ENCODE data around the gene TEX54.

The TEX54 gene

DNA sequence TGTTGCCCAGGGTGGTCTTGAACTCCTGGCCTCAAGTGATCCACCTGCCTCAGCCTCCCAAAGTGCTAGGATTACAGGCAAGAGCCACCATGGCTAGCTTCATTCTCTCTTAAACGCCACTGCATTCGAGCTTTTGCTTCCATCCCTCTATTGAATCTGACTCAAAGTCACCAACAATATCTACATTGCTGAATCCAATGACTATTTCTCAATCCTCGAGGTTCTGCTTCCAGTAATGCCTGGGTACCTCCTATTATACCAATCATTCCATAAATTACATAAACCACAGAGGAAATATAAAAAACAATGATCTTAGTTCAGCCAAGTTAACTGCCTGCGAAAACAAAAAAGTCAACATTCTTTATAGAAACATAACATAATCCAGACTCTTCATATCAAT is 15.5 kb downstream of the TEX54 start:
- Histone ChIP-seq H3K9ac (ENCODE audit: low read length) (no peak overlapping the region), H3K9me3 (ENCODE audit: insufficient read depth, low read length) (no peaks in the 10 kb centered on the region), H3K4me3 (ENCODE audit: low read length) (no peak overlapping the region), H4K20me1 (ENCODE audit: insufficient read depth, low read length) (no peaks in the 10 kb centered on the region), H2AFZ (ENCODE audit: low read depth, low read length) (no peak overlapping the region), H3K4me1 (ENCODE audit: low read length) (no peaks in the 10 kb centered on the region), H3K4me2 (ENCODE audit: low read length) (no peak overlapping the region), H3K27me3 (ENCODE audit: low read depth, low read length) (no peaks in the 10 kb centered on the region), H3K27ac (ENCODE audit: low read length) (no peak overlapping the region), H3K36me3 (replicated peaks; ENCODE audit: low read depth, low read length) (peaks cover 15% of the 10 kb centered on the region), H3K79me2 (ENCODE audit: low read length) (no peaks in the 10 kb centered on the region)
- no peak for TF ChIP-seq EZH2phosphoT487 (IDR thresholded peaks at IDR 0.05; ENCODE audit: low read depth)
- TF ChIP-seq, protein P1, sequence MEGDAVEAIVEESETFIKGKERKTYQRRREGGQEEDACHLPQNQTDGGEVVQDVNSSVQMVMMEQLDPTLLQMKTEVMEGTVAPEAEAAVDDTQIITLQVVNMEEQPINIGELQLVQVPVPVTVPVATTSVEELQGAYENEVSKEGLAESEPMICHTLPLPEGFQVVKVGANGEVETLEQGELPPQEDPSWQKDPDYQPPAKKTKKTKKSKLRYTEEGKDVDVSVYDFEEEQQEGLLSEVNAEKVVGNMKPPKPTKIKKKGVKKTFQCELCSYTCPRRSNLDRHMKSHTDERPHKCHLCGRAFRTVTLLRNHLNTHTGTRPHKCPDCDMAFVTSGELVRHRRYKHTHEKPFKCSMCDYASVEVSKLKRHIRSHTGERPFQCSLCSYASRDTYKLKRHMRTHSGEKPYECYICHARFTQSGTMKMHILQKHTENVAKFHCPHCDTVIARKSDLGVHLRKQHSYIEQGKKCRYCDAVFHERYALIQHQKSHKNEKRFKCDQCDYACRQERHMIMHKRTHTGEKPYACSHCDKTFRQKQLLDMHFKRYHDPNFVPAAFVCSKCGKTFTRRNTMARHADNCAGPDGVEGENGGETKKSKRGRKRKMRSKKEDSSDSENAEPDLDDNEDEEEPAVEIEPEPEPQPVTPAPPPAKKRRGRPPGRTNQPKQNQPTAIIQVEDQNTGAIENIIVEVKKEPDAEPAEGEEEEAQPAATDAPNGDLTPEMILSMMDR (IDR thresholded peaks at IDR 0.05; ENCODE audit: low read depth, low read length): no peak

DNA sequence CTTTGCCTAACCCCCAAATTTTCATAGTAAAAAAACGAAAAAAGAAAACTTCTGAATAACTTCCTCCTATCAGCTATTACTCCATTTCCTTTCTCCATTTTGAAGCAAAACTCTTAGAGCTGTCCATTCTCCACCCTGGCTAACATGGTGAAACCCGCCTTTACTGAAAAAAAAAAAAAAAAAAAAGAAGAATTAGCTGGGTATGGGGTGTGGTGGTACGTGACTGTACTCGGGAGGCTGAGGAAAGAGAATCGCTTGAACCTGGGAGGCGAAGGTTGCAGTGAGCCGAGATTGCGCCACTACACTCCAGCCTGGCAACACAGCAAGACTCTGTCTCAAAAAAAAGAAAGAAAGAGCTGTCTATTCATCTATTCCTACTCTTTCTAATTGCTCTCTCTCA is 16.1 kb downstream of the TEX54 start:
- Histone ChIP-seq H3K9me3 (ENCODE audit: insufficient read depth, low read length) (no peaks in the 10 kb centered on the region), H3K4me2 (ENCODE audit: low read length) (no peak overlapping the region)
- TF ChIP-seq, protein P1 (IDR thresholded peaks at IDR 0.05; ENCODE audit: low read depth, low read length): no peak
- no peak for TF ChIP-seq EZH2phosphoT487 (IDR thresholded peaks at IDR 0.05; ENCODE audit: low read depth)

DNA sequence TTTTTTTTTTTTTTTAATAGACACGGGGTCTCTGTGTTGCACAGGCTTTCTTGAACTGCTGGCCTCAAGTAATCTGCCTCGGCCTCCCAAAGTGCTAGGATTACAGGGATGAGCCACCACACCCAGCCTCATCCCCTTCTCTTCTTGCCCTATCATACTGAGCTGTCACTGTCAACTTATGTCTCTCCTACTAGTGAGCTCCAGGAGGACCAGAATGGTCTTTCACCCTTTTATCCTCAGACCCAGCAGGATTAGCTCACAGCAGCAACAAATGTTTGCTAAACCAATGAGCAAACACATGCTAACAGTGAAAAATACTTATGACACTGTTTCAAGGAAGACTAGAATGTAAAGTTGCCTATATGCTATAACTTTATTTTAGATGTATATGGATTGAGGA is 21.0 kb downstream of the TEX54 start:
- H3K4me1 ChIP-seq (ENCODE audit: low read length): peaks cover 8% of the 10 kb centered on the region

More for the DNA sequence above, 16.1 kb downstream of the TEX54 start:
- H3K4me3 ChIP-seq (ENCODE audit: low read length): no peak overlapping the region
- no peak overlapping the region for H3K27ac ChIP-seq (ENCODE audit: low read length)
- H3K4me1 ChIP-seq (ENCODE audit: low read length): no peaks in the 10 kb centered on the region
- no peaks in the 10 kb centered on the region for H4K20me1 ChIP-seq (ENCODE audit: insufficient read depth, low read length)
- no peak overlapping the region for H3K9ac ChIP-seq (ENCODE audit: low read length)
- no peak overlapping the region for H2AFZ ChIP-seq (ENCODE audit: low read depth, low read length)
- no peaks in the 10 kb centered on the region for H3K79me2 ChIP-seq (ENCODE audit: low read length)
- no peaks in the 10 kb centered on the region for H3K27me3 ChIP-seq (ENCODE audit: low read depth, low read length)
- peaks cover 15% of the 10 kb centered on the region for H3K36me3 ChIP-seq (replicated peaks; ENCODE audit: low read depth, low read length)

DNA sequence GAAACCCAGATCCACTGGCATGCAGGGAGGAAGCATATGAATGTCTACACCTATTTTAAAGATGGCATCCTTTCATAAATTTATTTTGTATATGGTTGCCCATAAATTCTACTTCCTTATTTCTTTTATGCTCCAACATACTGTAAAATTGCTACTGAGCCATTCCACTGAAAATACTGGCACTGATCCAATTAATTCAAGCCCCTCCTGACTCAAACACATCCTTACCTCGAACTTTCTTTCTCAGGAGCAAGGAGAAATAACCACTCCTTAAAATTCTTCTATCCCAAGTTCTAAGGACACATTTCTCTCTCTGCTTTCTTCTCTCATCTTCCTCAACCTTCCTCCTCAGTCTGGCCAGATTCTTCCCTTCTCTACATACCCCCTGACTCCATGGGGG is 21.9 kb downstream of the TEX54 start:
- H3K27me3 ChIP-seq (ENCODE audit: low read depth, low read length): no peaks in the 10 kb centered on the region
- H3K36me3 ChIP-seq (replicated peaks; ENCODE audit: low read depth, low read length): peaks cover 9% of the 10 kb centered on the region
- H3K4me1 ChIP-seq (ENCODE audit: low read length): peaks cover 15% of the 10 kb centered on the region
- no peak for TF ChIP-seq EZH2phosphoT487 (IDR thresholded peaks at IDR 0.05; ENCODE audit: low read depth)
- TF ChIP-seq, protein P1 (IDR thresholded peaks at IDR 0.05; ENCODE audit: low read depth, low read length): no peak
- H3K9me3 ChIP-seq (ENCODE audit: insufficient read depth, low read length): no peaks in the 10 kb centered on the region
- H3K27ac ChIP-seq (ENCODE audit: low read length): no peak overlapping the region
- H3K4me3 ChIP-seq (ENCODE audit: low read length): no peak overlapping the region
- no peaks in the 10 kb centered on the region for H4K20me1 ChIP-seq (ENCODE audit: insufficient read depth, low read length)
- H2AFZ ChIP-seq (ENCODE audit: low read depth, low read length): no peak overlapping the region
- no peak overlapping the region for H3K4me2 ChIP-seq (ENCODE audit: low read length)
- no peak overlapping the region for H3K9ac ChIP-seq (ENCODE audit: low read length)
- H3K79me2 ChIP-seq (ENCODE audit: low read length): peaks cover 3% of the 10 kb centered on the region; the same call in 1 of the 2 replicates

More for the DNA sequence above, 21.0 kb downstream of the TEX54 start:
- Histone ChIP-seq H3K9ac (ENCODE audit: low read length) (no peak overlapping the region), H2AFZ (ENCODE audit: low read depth, low read length) (no peak overlapping the region), H3K79me2 (ENCODE audit: low read length) (no peaks in the 10 kb centered on the region), H3K27ac (ENCODE audit: low read length) (no peak overlapping the region), H3K4me2 (ENCODE audit: low read length) (no peak overlapping the region), H3K27me3 (ENCODE audit: low read depth, low read length) (no peaks in the 10 kb centered on the region), H4K20me1 (ENCODE audit: insufficient read depth, low read length) (no peaks in the 10 kb centered on the region), H3K4me3 (ENCODE audit: low read length) (no peak overlapping the region), H3K36me3 (replicated peaks; ENCODE audit: low read depth, low read length) (peaks cover 11% of the 10 kb centered on the region), H3K9me3 (ENCODE audit: insufficient read depth, low read length) (no peaks in the 10 kb centered on the region)
- TF ChIP-seq, protein P1 (IDR thresholded peaks at IDR 0.05; ENCODE audit: low read depth, low read length): no peak
- TF ChIP-seq EZH2phosphoT487 (IDR thresholded peaks at IDR 0.05; ENCODE audit: low read depth): no peak
